H1 (cell line): ENCODE measurements around the gene ADD1. TPM values are rescaled to one million over a fixed set of nuclear protein-coding genes. Genes with fewer than 3 reads are reported as not detected.

Experiments
- CTCF ChIA-PET: fragments of 300-600 bp; sonication (Branson Sonifier 250); formaldehyde crosslinking; loops from one replicate; lab custom pipeline; 2021; ENCODE audit not compliant: partially characterized antibody; lab: Charles Lee
- POLR2A ChIA-PET: fragments of 300-600 bp; sonication (Branson Sonifier 250); formaldehyde crosslinking; loops from one replicate; lab custom pipeline; 2021; ENCODE audit warnings: inconsistent platforms; ENCODE audit not compliant: partially characterized antibody; lab: Charles Lee
- DNase-seq, 2 experiments: peaks; one replicate each; pipeline versions ENCODE4 v3.0.0 to v3.0.0-alpha.2; 2010 to 2022; ENCODE audit warnings: low spot score in 2 of 2, low read depth in 1 of 2, mixed read lengths in 1 of 2
- FAIRE-seq: peaks from 2 replicates; lab custom pipeline; 2011; peaks lifted over from hg19 to GRCh38; lab: Jason Lieb, UNC
- H2AFZ ChIP-seq: 2 replicates; pipeline ENCODE4 v1.8.1; 2012; ENCODE audit warnings: low read length, inconsistent platforms
- H2AK5ac ChIP-seq: 2 replicates; pipeline ENCODE4 v1.6.1; 2013; ENCODE audit warnings: low read depth, low read length
- H2BK120ac ChIP-seq: replicated peaks from 2 replicates; pipeline ENCODE3; 2013; ENCODE audit warnings: low read depth, low read length, inconsistent platforms
- H2BK12ac ChIP-seq: 2 replicates; pipeline ENCODE4 v1.6.1; 2013; ENCODE audit warnings: low read depth, low read length
- H2BK15ac ChIP-seq: 2 replicates; pipeline ENCODE4 v1.6.1; 2013; ENCODE audit warnings: low read length
- H2BK20ac ChIP-seq: 2 replicates; pipeline ENCODE4 v1.6.1; 2013; ENCODE audit warnings: low read length
- H2BK5ac ChIP-seq: 2 replicates; pipeline ENCODE4 v1.6.1; 2013; ENCODE audit warnings: low read depth, low read length
- H3K14ac ChIP-seq: 2 replicates; pipeline ENCODE4 v1.6.1; 2013; ENCODE audit warnings: inconsistent platforms; ENCODE audit not compliant: insufficient read length
- H3K18ac ChIP-seq: 2 replicates; pipeline ENCODE4 v1.6.1; 2013; ENCODE audit warnings: low read length; ENCODE audit errors: extremely low read depth
- H3K23ac ChIP-seq: 2 replicates; pipeline ENCODE4 v1.6.1; 2013; ENCODE audit warnings: inconsistent platforms; ENCODE audit not compliant: insufficient read length
- H3K23me2 ChIP-seq: 2 replicates; pipeline ENCODE4 v1.6.1; 2013; ENCODE audit warnings: low read depth, low read length
- H3K27ac ChIP-seq: 2 replicates; pipeline ENCODE4 v1.6.1; 2011; ENCODE audit warnings: low read depth, low read length, inconsistent platforms
- H3K27me3 ChIP-seq, 4 experiments: replicated peaks in 1 of 4; 1 replicate in 1 of 4; 2 replicates in 3 of 4; pipeline versions ENCODE4 v1.6.1 to v1.8.1; 2011 to 2013; ENCODE audit warnings: low read length in 3 of 4, mild to moderate bottlenecking in 3 of 4, inconsistent platforms in 2 of 4, mixed read lengths in 2 of 4, moderate library complexity in 1 of 4; ENCODE audit not compliant: control insufficient read depth in 3 of 4, insufficient read depth in 3 of 4; ENCODE audit errors: extremely low read depth in 1 of 4
- H3K36me3 ChIP-seq, 4 experiments: 2 replicates each; pipeline versions ENCODE4 v1.6.1 to v1.8.1; 2011 to 2013; ENCODE audit warnings: mild to moderate bottlenecking in 4 of 4, low read length in 3 of 4, moderate library complexity in 2 of 4, control low read depth in 1 of 4, inconsistent platforms in 1 of 4; ENCODE audit not compliant: insufficient read depth in 4 of 4, control insufficient read depth in 2 of 4
- H3K4ac ChIP-seq: replicated peaks from 2 replicates; pipeline ENCODE3; 2013; ENCODE audit warnings: low read length, low read depth, mixed read lengths, inconsistent platforms; ENCODE audit not compliant: insufficient read length
- H3K4me1 ChIP-seq, 4 experiments: replicated peaks in 1 of 4; 1 replicate in 1 of 4; 2 replicates in 3 of 4; pipeline versions ENCODE4 v1.6.1 to v1.8.1; 2011 to 2013; ENCODE audit warnings: low read length in 3 of 4, inconsistent platforms in 2 of 4, mixed read lengths in 1 of 4; ENCODE audit not compliant: insufficient read depth in 4 of 4, control insufficient read depth in 3 of 4
- H3K4me2 ChIP-seq, 2 experiments: 2 replicates each; pipeline versions ENCODE4 v1.6.1 to v1.8.1; 2011 to 2013; ENCODE audit warnings: low read depth in 2 of 2, low read length in 2 of 2, control low read depth in 1 of 2, inconsistent platforms in 1 of 2, mild to moderate bottlenecking in 1 of 2; ENCODE audit not compliant: insufficient read depth in 1 of 2
- H3K4me3 ChIP-seq, 4 experiments: fragments of 200-600, 300-600 bp in 1 of 4; sonication (generic), shearing (Covaris generic), sonication (Bioruptor Twin) in 1 of 4; 2 replicates each; pipeline versions ENCODE4 v1.5.1 to v1.8.1; 2011 to 2016; ENCODE audit warnings: low read length in 4 of 4, low read depth in 3 of 4, control low read depth in 2 of 4, inconsistent platforms in 2 of 4, mild to moderate bottlenecking in 2 of 4, mixed read lengths in 1 of 4, moderate library complexity in 1 of 4; ENCODE audit not compliant: insufficient read depth in 2 of 4; ENCODE audit errors: extremely low read depth in 1 of 4
- H3K56ac ChIP-seq: replicated peaks from 2 replicates; pipeline ENCODE3; 2013; ENCODE audit warnings: low read depth, mild to moderate bottlenecking, mixed read lengths, low read length, inconsistent platforms; ENCODE audit not compliant: insufficient read length
- H3K79me1 ChIP-seq: 2 replicates; pipeline ENCODE4 v1.6.1; 2013; ENCODE audit warnings: low read depth, low read length, control low read depth
- H3K79me2 ChIP-seq, 2 experiments: 2 replicates each; pipeline versions ENCODE4 v1.6.1 to v1.8.1; 2012 to 2013; ENCODE audit warnings: low read length in 2 of 2, mild to moderate bottlenecking in 2 of 2, inconsistent platforms in 1 of 2; ENCODE audit not compliant: insufficient read depth in 2 of 2, control insufficient read depth in 1 of 2
- H3K9ac ChIP-seq, 4 experiments: replicated peaks in 1 of 4; 1 replicate in 1 of 4; 2 replicates in 3 of 4; pipeline versions ENCODE4 v1.6.1 to v1.8.1; 2011 to 2013; ENCODE audit warnings: low read depth in 3 of 4, low read length in 3 of 4, control low read depth in 2 of 4, mild to moderate bottlenecking in 2 of 4, moderate library complexity in 2 of 4, inconsistent platforms in 1 of 4; ENCODE audit errors: extremely low read depth in 1 of 4
- H3K9me3 ChIP-seq, 2 experiments: 2 replicates each; pipeline versions ENCODE4 v1.6.1 to v1.8.1; 2012 to 2013; ENCODE audit warnings: mild to moderate bottlenecking in 2 of 2, moderate library complexity in 2 of 2, control low read depth in 1 of 2, inconsistent platforms in 1 of 2, low read depth in 1 of 2, low read length in 1 of 2, mixed read lengths in 1 of 2; ENCODE audit not compliant: insufficient read depth in 2 of 2
- H4K20me1 ChIP-seq, 2 experiments: replicated peaks in 1 of 2; 2 replicates each; pipeline versions ENCODE3 to v1.8.1; 2011 to 2013; ENCODE audit warnings: inconsistent platforms in 2 of 2, low read length in 2 of 2, mild to moderate bottlenecking in 1 of 2; ENCODE audit not compliant: insufficient read depth in 2 of 2, control insufficient read depth in 1 of 2
- H4K5ac ChIP-seq: 2 replicates; pipeline ENCODE4 v1.6.1; 2013; ENCODE audit warnings: low read length, low read depth, mixed read lengths, inconsistent platforms; ENCODE audit not compliant: insufficient read length
- H4K8ac ChIP-seq: 2 replicates; pipeline ENCODE4 v1.8.0; 2013; ENCODE audit warnings: mild to moderate bottlenecking, moderate library complexity, low read length, inconsistent platforms; ENCODE audit not compliant: insufficient read depth; ENCODE audit errors: extremely low read depth
- H4K91ac ChIP-seq: replicated peaks from 2 replicates; pipeline ENCODE3; 2013; ENCODE audit warnings: low read length, mixed read lengths, inconsistent platforms; ENCODE audit not compliant: insufficient read length
- ASH2L ChIP-seq: fragments of 200-600, 300-600 bp; sonication (generic); IDR thresholded peaks from one replicate; pipeline ENCODE4 v1.7.1; 2017; ENCODE audit warnings: low read length
- CHD2 ChIP-seq: IDR thresholded peaks from 2 replicates; pipeline ENCODE4 v1.6.1; 2012; ENCODE audit warnings: low read length, improper control_type of control experiment
- JUN ChIP-seq: IDR thresholded peaks from 2 replicates; pipeline ENCODE4 v1.6.1; 2011; ENCODE audit warnings: low read depth, mild to moderate bottlenecking, improper control_type of control experiment, low read length
- SP2 ChIP-seq: IDR thresholded peaks from 2 replicates; pipeline ENCODE4 v1.6.1; 2012; ENCODE audit warnings: mild to moderate bottlenecking, low read length, inconsistent platforms
- TCF12 ChIP-seq: IDR thresholded peaks from 2 replicates; pipeline ENCODE4 v1.6.1; 2011; ENCODE audit warnings: low read depth, mild to moderate bottlenecking, low read length
- WGBS, 2 experiments: shearing (Covaris generic) in 1 of 2; methylation state at CpG; one replicate each; pipeline versions ENCODE4 v1.1.6 to v1.1.7; 2013 to 2015; ENCODE audit warnings: low lambda C conversion rate in 2 of 2, mixed read lengths in 2 of 2, inconsistent platforms in 1 of 2, low coverage in 1 of 2, missing lambda C conversion rate in 1 of 2; ENCODE audit not compliant: insufficient replicate concordance in 2 of 2, insufficient coverage in 1 of 2, insufficient read length in 1 of 2; ENCODE audit errors: extremely low coverage in 1 of 2, missing lambda C conversion rate in 1 of 2; 5-methylcytosine and 5-hydroxymethylcytosine counted together
- polyA plus RNA-seq, 7 experiments: library from polyadenylated mRNA; depleted of rRNA in 3 of 7; stranded (reverse) in 5 of 7; unstranded in 2 of 7; fragments of >200 nt in 5 of 7; fragments of 200-250 nt in 2 of 7; gene quantifications; 1 replicate in 5 of 7; 2 replicates in 1 of 7; 4 replicates in 1 of 7; pipeline versions ENCODE4 v1.2.1 to v1.2.3, GENCODE V29; 2011 to 2013; ENCODE audit warnings: missing spikeins in 2 of 7, mixed read lengths in 2 of 7
- total RNA-seq: library from RNA; stranded (reverse); fragmentation: NEBNext Ultra II Directional; extraction: Animal tissue kit (Norgen Biotek cat#: 25700); gene quantifications from 2 replicates; pipeline ENCODE4 v1.2.1, GENCODE V29; 2021
- TF ChIP-seq, protein P1 (sequence below): IDR thresholded peaks from 2 replicates; pipeline ENCODE4 v1.6.1; 2011; ENCODE audit warnings: low read depth, mild to moderate bottlenecking, low read length; ENCODE audit not compliant: insufficient read depth

Gene ADD1
- total and polyA plus RNA-seq, 2 of the 8 experiments (the other 6 are each of a cell fraction or from before 2014, with no cell fraction given), result 113 to 143 TPM

DNA sequence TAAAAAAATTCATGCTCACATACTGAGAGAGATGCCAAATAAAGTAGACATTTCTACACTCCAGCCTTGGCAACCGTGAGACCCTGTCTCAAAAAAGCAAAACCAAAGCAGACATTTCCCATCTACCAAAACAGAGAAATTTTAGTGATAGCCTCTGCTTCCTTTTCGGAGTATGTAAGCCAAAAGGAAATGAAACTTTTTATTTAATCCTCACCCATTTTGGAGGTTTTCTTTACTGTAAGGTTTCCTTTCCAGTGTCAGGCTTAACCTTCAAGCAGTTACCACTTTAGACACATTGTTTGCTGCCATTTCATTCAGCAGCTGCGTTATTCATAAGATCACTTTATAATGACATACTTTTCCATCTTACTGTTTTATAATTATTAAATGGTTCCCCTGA, 15.9 kb downstream of the ADD1 start:
- H3K9ac ChIP-seq, result no peak overlapping the region
- ChIA-PET CTCF (interaction anchor here (1.1 to 1.4 kb wide), 2 partner anchors 95 to 96 kb away, joined by 3 to 5 read pairs; no protein-coding TSS in a partner anchor), POLR2A (interaction anchor here (1.6 kb wide), 1 partner anchor 22 kb away, joined by 6 read pairs; no protein-coding TSS in a partner anchor)
- no peaks in the 10 kb centered on the region for H3K27me3 ChIP-seq
- no peak overlapping the region for H2BK15ac ChIP-seq
- peaks cover 6% of the 10 kb centered on the region; the same call in 1 of the 2 replicates for H3K79me1 ChIP-seq
- no peak overlapping the region for H3K14ac ChIP-seq
- H2AK5ac ChIP-seq, result no peak overlapping the region
- peaks cover 0 to 88% of the 10 kb centered on the region in 2 experiments; a peak in 3 of 4 replicates for H3K79me2 ChIP-seq
- no peak overlapping the region for H3K4me3 ChIP-seq
- H3K36me3 ChIP-seq, result no peaks in the 10 kb centered on the region
- DNase-seq, result no peak
- no peak overlapping the region for H4K91ac ChIP-seq
- no peak overlapping the region for H2BK5ac ChIP-seq
- no peak overlapping the region for H3K27ac ChIP-seq
- TF ChIP-seq TCF12, result no peak
- TF ChIP-seq JUN, result no peak
- no peak for TF ChIP-seq ASH2L
- TF ChIP-seq, protein P1, sequence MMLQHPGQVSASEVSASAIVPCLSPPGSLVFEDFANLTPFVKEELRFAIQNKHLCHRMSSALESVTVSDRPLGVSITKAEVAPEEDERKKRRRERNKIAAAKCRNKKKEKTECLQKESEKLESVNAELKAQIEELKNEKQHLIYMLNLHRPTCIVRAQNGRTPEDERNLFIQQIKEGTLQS, result no peak
- no peak for TF ChIP-seq SP2
- no peak for TF ChIP-seq CHD2
- H3K23ac ChIP-seq, result no peak overlapping the region
- H4K20me1 ChIP-seq, result peaks cover 0 to 7% of the 10 kb centered on the region in 2 experiments
- no peak overlapping the region for H3K4me2 ChIP-seq
- 85% methylated on average over 3 of the region's 3 CpGs; no CpG with 5 or more reads in 1 of the 2 experiments for WGBS, 2 experiments
- no peak overlapping the region for H3K18ac ChIP-seq
- H4K8ac ChIP-seq, result no peak overlapping the region
- no peak overlapping the region for H2BK20ac ChIP-seq
- FAIRE-seq, result no peak
- H3K23me2 ChIP-seq, result no peaks in the 10 kb centered on the region
- H3K9me3 ChIP-seq, result no peaks in the 10 kb centered on the region
- H2BK12ac ChIP-seq, result no peak overlapping the region
- H3K4me1 ChIP-seq, result peaks cover 6 to 20% (median 8%) of the 10 kb centered on the region in 4 experiments; a peak in 5 of 7 replicates
- no peak overlapping the region for H2BK120ac ChIP-seq
- no peak overlapping the region for H3K4ac ChIP-seq
- no peak overlapping the region for H3K56ac ChIP-seq
- H4K5ac ChIP-seq, result no peak overlapping the region
- no peak overlapping the region for H2AFZ ChIP-seq
